ENCODE results near the gene PCED1B.

The PCED1B gene

GRCh38 chr12:47068539-47068938, 10.9 kb upstream of the PCED1B start:
- no peak for DNase-seq

GRCh38 chr12:47070310-47070709, 9.1 kb upstream of the PCED1B start:
- DNase-seq = no peak

GRCh38 chr12:47071241-47071852, 8.1 kb upstream of the PCED1B start:
- DNase-seq = peak; percentile 22

- no peak for DNase-seq
Measured at GRCh38 chr12:47073951-47074350, 5.5 kb upstream of the PCED1B start.

GRCh38 chr12:47074757-47075156, 4.7 kb upstream of the PCED1B start:
- DNase-seq = no peak

GRCh38 chr12:47075192-47076084, 4.0 kb upstream of the PCED1B start:
- no peak for DNase-seq

GRCh38 chr12:47077206-47078085, 2.0 kb upstream of the PCED1B start:
- no peak for DNase-seq

- no peak for DNase-seq
Measured at GRCh38 chr12:47078086-47078395, 1.4 kb upstream of the PCED1B start.

- peak; percentile 21 for DNase-seq
Measured at GRCh38 chr12:47078733-47079467, 521 bp upstream of the PCED1B start.

GRCh38 chr12:47079981-47080724, 732 bp downstream of the PCED1B start:
- DNase-seq = peak; percentile 26

- DNase-seq = peak; percentile 59
Measured at GRCh38 chr12:47080725-47081502, 1.5 kb downstream of the PCED1B start.

GRCh38 chr12:47082283-47082682, 2.9 kb downstream of the PCED1B start:
- DNase-seq = no peak

GRCh38 chr12:47082796-47083621, 3.6 kb downstream of the PCED1B start:
- no peak for DNase-seq

GRCh38 chr12:47084172-47084571, 4.8 kb downstream of the PCED1B start:
- no peak for DNase-seq

- DNase-seq = peak; percentile 41
Measured at GRCh38 chr12:47085815-47086252, 6.4 kb downstream of the PCED1B start.

GRCh38 chr12:47087088-47087688, 7.8 kb downstream of the PCED1B start:
- no peak for DNase-seq

GRCh38 chr12:47088021-47088944, 8.9 kb downstream of the PCED1B start:
- DNase-seq = no peak

GRCh38 chr12:47091009-47091408, 11.6 kb downstream of the PCED1B start:
- no peak for DNase-seq

- no peak for DNase-seq
Measured at GRCh38 chr12:47094804-47095203, 15.4 kb downstream of the PCED1B start.

Data from central memory CD4-positive, alpha-beta T cell (primary cell).